Astrocyte of the spinal cord (primary cell): ENCODE results near the gene DNAH3.

ENCODE experiments used
- DNase-seq: peaks from one replicate; pipeline ENCODE4 v3.0.0; 2011; ENCODE audit warnings: low read depth, low spot score
- H3K4me3 ChIP-seq: 2 replicates; pipeline ENCODE4 v1.5.1; 2011; ENCODE audit warnings: low read depth, mild to moderate bottlenecking, low read length, moderate library complexity
- in situ Hi-C: cut with HindIII; loops from 2 replicates; pipeline ENCODE4 v1.10.0; 2017; ENCODE audit warnings: low sequenced_read_pairs
- TF ChIP-seq, protein P1 (sequence below): IDR thresholded peaks from 2 replicates; pipeline ENCODE4 v1.5.1; 2012; ENCODE audit warnings: low read depth, mild to moderate bottlenecking, low read length, inconsistent platforms

DNAH3 gene

DNA sequence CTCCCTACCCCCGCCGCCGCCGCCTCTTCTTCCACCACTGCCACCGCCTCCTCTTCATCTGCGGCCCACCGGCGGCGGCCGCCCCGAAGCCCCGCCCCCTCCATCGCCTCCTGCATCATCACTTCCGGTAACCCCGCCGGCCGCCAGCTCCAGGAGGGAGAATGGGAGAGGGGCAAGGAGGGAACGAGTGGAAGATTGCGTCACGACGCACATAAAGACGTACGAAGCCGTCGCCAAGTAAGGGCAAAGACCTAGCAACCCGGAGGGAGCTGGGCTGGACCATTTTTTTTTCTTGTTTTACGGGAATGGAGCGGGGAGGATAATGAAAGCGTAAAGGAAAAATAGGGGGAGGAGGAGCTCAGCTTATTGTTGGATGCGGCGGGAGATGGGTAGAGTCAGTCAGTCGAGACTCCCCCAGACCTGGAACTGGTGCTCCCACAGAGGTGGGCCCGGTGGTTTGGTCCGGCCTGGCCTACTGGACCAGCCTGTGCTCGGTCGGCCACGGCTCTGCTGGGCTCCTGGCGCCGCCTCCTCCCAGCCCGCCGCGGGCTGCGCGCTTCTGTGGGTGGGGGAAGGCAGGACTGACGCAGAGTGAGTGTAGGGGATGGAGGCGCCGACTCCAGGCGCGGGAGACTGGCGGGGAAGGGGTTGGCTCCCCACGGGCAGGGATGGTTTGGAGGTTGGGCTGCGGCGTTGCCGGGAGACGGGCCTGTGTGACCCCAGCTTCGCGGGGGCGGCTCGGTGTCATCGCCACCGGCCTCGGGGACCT is 250.2 kb downstream of the DNAH3 start, which contains the start of the genes DCUN1D3 and LYRM1:
DCUN1D3 (minus strand) TSS at position 60 of the 769 bp plus-strand sequence. CDS start 37,820 bp downstream, outside the sequence.
LYRM1 (plus strand) TSS at position 473 of the 769 bp plus-strand sequence. CDS start 14,785 bp downstream, outside the sequence.
- TF ChIP-seq, protein P1, sequence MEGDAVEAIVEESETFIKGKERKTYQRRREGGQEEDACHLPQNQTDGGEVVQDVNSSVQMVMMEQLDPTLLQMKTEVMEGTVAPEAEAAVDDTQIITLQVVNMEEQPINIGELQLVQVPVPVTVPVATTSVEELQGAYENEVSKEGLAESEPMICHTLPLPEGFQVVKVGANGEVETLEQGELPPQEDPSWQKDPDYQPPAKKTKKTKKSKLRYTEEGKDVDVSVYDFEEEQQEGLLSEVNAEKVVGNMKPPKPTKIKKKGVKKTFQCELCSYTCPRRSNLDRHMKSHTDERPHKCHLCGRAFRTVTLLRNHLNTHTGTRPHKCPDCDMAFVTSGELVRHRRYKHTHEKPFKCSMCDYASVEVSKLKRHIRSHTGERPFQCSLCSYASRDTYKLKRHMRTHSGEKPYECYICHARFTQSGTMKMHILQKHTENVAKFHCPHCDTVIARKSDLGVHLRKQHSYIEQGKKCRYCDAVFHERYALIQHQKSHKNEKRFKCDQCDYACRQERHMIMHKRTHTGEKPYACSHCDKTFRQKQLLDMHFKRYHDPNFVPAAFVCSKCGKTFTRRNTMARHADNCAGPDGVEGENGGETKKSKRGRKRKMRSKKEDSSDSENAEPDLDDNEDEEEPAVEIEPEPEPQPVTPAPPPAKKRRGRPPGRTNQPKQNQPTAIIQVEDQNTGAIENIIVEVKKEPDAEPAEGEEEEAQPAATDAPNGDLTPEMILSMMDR: no peak
- in situ Hi-C loops: no loop called here
- H3K4me3 ChIP-seq: peak within 1 kb of the TSS; percentile 96
- DNase-seq: peak; percentile 100

DNA sequence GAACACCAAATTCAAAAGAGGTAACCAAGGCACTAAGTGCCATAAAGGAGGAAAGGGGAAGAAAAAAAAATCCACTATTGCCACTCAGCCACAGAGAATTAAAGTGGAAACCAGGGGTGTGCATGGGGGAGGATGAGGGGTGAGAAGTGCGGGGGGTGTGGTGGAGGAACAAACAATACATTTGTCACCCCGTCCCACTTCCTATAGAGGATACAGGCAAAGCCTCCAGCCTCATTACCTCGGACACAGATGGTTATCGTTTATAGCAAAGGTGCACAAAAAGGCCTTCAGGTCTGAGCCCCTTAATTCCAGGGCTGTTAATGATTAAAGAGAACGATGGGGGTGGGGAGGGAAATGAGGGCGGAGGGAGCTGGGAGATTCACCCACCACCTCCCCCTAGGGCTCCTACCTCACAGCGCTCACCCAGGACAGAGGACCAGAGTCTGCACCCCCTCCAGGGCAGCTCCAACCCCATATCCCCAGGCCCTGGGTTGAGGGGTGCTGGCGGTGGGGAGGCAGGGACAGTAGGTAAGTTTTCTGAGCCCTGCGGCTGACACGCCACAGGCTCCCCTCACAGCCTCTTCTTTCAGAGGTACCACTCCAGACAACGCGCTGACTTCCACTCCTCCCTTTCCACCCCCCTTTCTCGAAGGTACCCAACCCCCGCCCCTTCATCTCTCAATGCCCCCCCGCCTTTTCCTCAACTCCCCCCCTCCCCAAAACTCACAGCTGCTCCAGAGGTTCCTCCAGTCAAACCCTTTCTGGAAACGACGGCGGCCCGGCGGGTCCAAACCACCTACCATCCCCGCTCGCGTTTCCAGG is 251.0 kb downstream of the DNAH3 start:
- TF ChIP-seq, protein P1: no peak
- in situ Hi-C loops: no loop called here
- peak; percentile 36 for DNase-seq
- H3K4me3 ChIP-seq: peak overlapping the region; percentile 96

DNA sequence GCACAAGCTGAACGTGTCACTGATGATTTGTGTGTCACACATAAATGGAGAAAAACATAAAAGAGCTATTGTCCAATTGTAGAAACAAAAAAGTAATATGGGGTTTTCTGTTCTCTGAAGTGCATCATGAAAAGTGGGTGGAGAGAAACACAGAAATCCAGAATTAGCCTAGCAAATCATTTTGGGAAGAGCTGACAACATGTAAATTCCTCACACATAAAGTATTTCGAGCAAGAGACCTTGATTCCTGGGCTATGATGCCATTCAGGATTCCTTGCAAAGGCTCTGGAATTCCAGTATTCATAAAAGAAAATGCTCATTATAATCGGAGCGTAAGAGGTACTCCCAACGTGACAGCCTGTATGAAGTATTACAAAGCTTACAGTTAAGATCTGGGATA is 251.6 kb downstream of the DNAH3 start:
- in situ Hi-C loops: no loop called here
- peak; percentile 55 for DNase-seq
- TF ChIP-seq, protein P1: no peak
- peak overlapping the region; percentile 96 for H3K4me3 ChIP-seq

DNA sequence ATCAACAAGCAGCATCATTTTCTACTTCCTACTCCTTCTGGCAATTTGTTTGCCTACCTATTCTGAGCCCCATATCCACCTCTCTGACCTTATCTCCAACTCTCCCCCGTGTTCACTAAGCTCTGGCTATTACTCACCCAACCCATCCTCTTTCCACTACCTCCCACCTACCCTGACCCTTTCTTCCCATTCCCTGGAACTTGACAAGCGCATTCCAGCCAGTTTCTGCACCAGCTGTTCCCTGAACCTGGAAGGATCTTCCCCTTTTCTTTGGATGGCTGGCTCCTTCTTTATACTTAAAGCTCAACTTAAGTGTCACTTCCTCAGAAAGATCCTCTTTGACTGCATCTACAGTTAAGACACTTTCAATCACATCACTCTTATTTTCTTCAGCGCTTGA is 252.7 kb downstream of the DNAH3 start:
- TF ChIP-seq, protein P1: no peak
- DNase-seq: no peak
- in situ Hi-C loops: no loop called here
- H3K4me3 ChIP-seq: peak overlapping the region; percentile 96

DNA sequence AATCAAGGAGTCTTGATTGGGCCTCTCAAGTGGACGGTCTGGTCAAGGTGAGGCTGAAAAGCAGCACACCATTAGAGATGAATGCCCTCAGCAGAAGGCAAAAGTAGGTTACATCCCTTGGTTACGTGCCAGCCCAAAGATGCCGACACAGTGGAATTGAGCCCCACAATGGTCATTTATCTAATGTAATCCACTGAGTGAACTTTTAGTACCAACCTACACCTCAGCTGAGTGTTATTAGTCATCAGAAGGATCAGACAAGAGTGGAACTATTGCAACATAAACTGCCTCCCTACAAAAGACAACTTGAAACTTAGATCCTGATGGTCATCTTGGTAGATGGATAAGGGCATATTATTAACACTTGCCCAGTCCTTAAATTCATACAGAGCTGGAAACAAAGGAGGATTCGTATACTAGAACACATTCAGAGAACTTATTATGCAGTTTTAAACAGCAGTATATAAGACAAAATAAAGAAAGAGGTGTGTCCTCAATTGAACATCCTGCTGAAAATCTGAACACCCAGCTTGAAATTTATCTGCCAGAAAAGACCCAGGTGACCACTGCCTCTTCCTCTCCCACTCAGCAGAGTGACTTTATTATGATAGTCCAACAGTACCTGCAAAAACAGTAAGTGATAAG is 253.3 kb downstream of the DNAH3 start:
- TF ChIP-seq, protein P1: no peak
- DNase-seq: peak; percentile 45
- peak overlapping the region; percentile 96 for H3K4me3 ChIP-seq
- in situ Hi-C loops: no loop called here

DNA sequence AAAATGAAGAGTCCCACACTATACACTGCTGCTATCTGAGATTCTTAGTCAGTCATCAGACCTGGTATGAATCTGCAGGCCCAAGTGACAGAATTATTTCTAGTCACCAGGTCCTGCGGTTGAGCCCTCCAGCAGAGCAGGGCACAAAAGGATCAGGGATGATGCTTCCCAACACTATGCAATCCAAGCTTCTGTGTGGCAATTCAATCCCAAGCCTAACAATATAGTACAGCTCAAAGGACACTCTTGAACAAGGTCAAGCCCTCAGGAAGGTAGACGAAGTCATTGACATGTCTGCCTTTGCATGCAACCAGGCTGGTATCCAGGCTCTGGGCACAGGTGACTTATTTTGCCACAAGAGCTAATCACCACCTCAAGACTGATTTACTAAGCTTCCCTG is 256.3 kb downstream of the DNAH3 start:
- H3K4me3 ChIP-seq: no peak overlapping the region
- TF ChIP-seq, protein P1: no peak
- in situ Hi-C loops: no loop called here
- DNase-seq: no peak
